ENCODE data around the gene ADAMTS17. TPM values are rescaled to one million over a fixed set of nuclear protein-coding genes. Genes with fewer than 3 reads are reported as not detected.

The ADAMTS17 gene
- total and polyA plus RNA-seq, 7 donors, result 4.4 to 93.0 (median 7.2) TPM

DNA sequence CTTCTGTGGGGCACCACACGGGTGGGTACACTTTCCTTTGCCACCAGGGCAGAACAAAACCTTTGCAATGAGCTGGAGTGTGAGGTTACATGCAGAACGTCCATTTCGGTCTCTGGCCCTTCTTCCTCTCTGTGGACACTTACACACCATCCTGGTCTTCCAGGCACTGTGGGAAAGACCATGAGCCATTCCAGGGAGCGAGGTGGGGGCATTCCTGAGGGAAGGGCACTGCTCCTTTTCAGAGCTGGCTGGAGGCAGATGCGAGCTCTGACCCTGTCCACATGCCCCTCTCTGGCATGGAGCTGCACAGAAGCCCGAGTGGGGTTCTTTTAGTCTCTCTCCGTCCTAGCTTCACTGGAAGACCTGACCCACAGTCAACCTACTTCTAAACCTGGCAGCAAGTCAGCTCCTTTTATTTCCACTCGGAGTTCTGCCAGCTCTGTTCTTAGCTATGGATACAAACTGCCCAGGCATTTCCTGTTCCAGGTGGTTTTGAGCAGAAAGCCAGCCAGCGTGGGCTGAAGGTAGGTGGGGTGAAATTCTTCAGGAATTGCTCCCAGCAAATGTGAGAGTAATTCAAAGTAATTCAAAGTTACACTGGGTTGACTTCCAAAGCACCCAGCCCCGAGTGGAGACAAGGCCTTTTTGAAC lies 281.4 kb downstream of the ADAMTS17 start:
- WGBS, 3 donors, result 29 to 44% (median 34%) methylated on average over 10 of the region's 10 CpGs
- Histone ChIP-seq H3K4me1 (peaks cover 23% of the 10 kb centered on the region), H3K27ac (no peak overlapping the region), H3K27me3 (ENCODE audit: insufficient read depth in 3 of 3, low read length in 2 of 3) (no peaks in the 10 kb centered on the region), H3K4me3 (no peak overlapping the region), H3K9me3 (no peaks in the 10 kb centered on the region), H3K36me3 (ENCODE audit: insufficient read depth in 1 of 2, low read depth in 1 of 2) (no peaks in the 10 kb centered on the region)
- ATAC-seq (peak; percentile 50 to 85 (median 62)), DNase-seq (no peak)
- intact Hi-C loops (cut with DNase I), result no loop called here
- TF ChIP-seq, protein P1, sequence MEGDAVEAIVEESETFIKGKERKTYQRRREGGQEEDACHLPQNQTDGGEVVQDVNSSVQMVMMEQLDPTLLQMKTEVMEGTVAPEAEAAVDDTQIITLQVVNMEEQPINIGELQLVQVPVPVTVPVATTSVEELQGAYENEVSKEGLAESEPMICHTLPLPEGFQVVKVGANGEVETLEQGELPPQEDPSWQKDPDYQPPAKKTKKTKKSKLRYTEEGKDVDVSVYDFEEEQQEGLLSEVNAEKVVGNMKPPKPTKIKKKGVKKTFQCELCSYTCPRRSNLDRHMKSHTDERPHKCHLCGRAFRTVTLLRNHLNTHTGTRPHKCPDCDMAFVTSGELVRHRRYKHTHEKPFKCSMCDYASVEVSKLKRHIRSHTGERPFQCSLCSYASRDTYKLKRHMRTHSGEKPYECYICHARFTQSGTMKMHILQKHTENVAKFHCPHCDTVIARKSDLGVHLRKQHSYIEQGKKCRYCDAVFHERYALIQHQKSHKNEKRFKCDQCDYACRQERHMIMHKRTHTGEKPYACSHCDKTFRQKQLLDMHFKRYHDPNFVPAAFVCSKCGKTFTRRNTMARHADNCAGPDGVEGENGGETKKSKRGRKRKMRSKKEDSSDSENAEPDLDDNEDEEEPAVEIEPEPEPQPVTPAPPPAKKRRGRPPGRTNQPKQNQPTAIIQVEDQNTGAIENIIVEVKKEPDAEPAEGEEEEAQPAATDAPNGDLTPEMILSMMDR (IDR thresholded peaks at IDR 0.05), result no peak

DNA sequence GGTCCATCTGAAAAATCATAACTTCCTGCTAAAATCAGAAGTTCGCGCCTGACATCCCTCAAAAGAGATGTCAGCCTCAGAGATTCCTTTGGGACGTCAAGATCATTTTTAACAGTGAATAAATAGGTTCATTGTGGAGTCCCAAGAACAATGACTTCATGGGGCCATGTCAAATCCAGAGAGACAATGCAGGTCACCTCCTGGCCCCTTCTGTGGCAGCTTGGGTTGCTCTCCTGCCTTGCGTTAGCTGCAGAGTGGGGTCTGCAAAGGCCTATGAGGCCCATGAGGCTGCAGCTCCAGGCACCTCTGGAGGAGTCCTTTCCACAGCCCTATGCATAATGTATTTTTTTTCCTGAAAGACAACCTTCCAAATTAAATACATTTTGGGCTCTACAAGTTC lies 282.3 kb downstream of the ADAMTS17 start:
- WGBS, 3 donors, result 87 to 91% (median 89%) methylated on average over 4 of the region's 4 CpGs
- TF ChIP-seq, protein P1 (IDR thresholded peaks at IDR 0.05), result no peak

DNA sequence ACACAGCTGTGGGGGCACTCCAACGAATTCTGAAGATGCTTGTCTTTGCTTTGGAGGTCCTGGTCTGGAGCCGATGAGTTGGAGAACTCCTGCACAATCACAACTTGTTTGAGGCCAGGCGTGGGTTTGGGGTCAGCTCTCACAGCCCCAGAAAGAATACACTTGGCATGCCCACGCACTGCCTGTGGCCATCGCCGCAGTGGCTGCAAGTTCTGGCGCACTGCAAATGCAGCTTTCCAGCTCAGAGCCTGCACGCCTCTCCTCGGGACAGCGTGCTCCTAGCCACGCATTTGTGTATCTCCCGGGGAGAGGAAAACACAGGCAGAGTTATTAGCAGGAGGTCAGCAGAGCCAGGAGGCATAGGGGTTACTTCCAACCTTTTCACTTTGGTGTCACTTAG lies 282.7 kb downstream of the ADAMTS17 start:
- ATAC-seq, result no peak
- no peaks in the 10 kb centered on the region for H3K9me3 ChIP-seq

More for the DNA sequence above, 282.3 kb downstream of the ADAMTS17 start:
- no peaks in the 10 kb centered on the region for H3K27me3 ChIP-seq (ENCODE audit: insufficient read depth in 3 of 3, low read length in 2 of 3)
- no peaks in the 10 kb centered on the region for H3K36me3 ChIP-seq (ENCODE audit: insufficient read depth in 1 of 2, low read depth in 1 of 2)
- peaks cover 23% of the 10 kb centered on the region for H3K4me1 ChIP-seq
- no peak for DNase-seq
- no peak overlapping the region for H3K4me3 ChIP-seq
- H3K9me3 ChIP-seq, result no peaks in the 10 kb centered on the region
- intact Hi-C loops (cut with DNase I), result no loop called here
- H3K27ac ChIP-seq, result no peak overlapping the region
- ATAC-seq, result no peak

DNA sequence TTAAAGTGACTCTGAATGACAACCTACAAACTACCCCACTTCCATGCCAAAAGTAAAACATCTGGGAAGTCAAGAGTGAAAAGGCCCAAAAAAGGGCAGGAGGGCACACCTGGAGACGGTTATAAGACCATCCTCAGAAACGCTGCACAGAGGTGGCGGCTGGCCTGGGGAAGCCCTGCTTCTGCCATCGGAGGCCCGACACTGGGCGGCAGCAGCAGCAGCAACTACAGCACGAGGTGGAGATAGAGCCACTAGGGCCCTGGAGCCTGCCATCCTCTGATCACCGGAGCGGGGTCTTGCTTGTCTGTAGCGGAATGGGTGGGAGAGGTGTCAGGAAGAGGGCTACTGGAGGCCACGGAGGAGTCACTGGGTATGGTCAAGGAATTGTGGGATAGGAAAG lies 283.3 kb downstream of the ADAMTS17 start:
- no peak overlapping the region for H3K4me3 ChIP-seq
- no peaks in the 10 kb centered on the region for H3K9me3 ChIP-seq
- H3K36me3 ChIP-seq (ENCODE audit: insufficient read depth in 1 of 2, low read depth in 1 of 2), result no peaks in the 10 kb centered on the region
- WGBS, 3 donors, result 91 to 97% (median 94%) methylated on average over 11 of the region's 11 CpGs
- H3K27me3 ChIP-seq (ENCODE audit: insufficient read depth in 3 of 3, low read length in 2 of 3), result no peaks in the 10 kb centered on the region
- H3K4me1 ChIP-seq, result peaks cover 23% of the 10 kb centered on the region
- ATAC-seq (no peak), DNase-seq (no peak)
- intact Hi-C loops (cut with DNase I), result no loop called here
- H3K27ac ChIP-seq, result no peak overlapping the region
- TF ChIP-seq, protein P1 (IDR thresholded peaks at IDR 0.05), result no peak

More for the DNA sequence above, 282.7 kb downstream of the ADAMTS17 start:
- Histone ChIP-seq H3K27me3 (ENCODE audit: insufficient read depth in 3 of 3, low read length in 2 of 3) (no peaks in the 10 kb centered on the region), H3K4me3 (no peak overlapping the region), H3K4me1 (peaks cover 23% of the 10 kb centered on the region), H3K27ac (no peak overlapping the region), H3K36me3 (ENCODE audit: insufficient read depth in 1 of 2, low read depth in 1 of 2) (no peaks in the 10 kb centered on the region)
- TF ChIP-seq, protein P1 (IDR thresholded peaks at IDR 0.05), result no peak
- intact Hi-C loops (cut with DNase I), result no loop called here
- DNase-seq, result no peak
- 64 to 78% (median 65%) methylated on average over 12 of the region's 12 CpGs for WGBS, 3 donors

DNA sequence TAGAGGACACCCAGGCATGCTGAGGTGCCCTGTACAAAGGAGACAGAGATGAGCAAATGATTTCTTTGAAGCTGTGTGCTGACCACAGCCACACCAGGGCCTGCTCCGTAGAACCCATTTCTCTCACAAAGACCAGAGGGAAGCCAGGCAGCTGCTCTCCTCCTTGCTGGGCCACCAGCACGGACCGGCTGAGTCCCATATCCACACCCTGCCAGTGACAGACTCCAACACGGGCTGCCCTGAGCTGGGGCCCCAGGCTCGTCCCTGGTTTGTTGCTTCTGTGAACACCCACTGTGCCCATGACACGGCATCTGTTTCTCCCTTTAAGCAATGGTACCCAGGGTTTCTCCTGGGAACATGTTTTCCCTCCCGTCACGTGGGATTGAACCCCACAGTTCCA lies 284.5 kb downstream of the ADAMTS17 start:
- 87 to 92% (median 87%) methylated on average over 8 of the region's 8 CpGs for WGBS, 3 donors
- no peak for ATAC-seq
- intact Hi-C loops (cut with DNase I), result no loop called here

More for the DNA sequence above, 284.5 kb downstream of the ADAMTS17 start:
- no peaks in the 10 kb centered on the region for H3K36me3 ChIP-seq (ENCODE audit: insufficient read depth in 1 of 2, low read depth in 1 of 2)
- no peak overlapping the region for H3K27ac ChIP-seq
- H3K4me1 ChIP-seq, result peaks cover 22% of the 10 kb centered on the region
- no peaks in the 10 kb centered on the region for H3K27me3 ChIP-seq (ENCODE audit: insufficient read depth in 3 of 3, low read length in 2 of 3)
- DNase-seq, result no peak
- no peak overlapping the region for H3K4me3 ChIP-seq
- TF ChIP-seq, protein P1 (IDR thresholded peaks at IDR 0.05), result no peak
- H3K9me3 ChIP-seq, result no peaks in the 10 kb centered on the region

All from psoas muscle (tissue), 8 donors.